ENCODE data around the gene CNOT1. TPM values are rescaled to one million over a fixed set of nuclear protein-coding genes. Genes with fewer than 3 reads are reported as not detected.

Gene CNOT1
- total RNA-seq, 1 experiment from 2014 or later: 328 TPM

GRCh38 chr16:58654560-58655214 is 25.1 kb upstream of the CNOT1 start:
- no CpG with 5 or more reads among the region's 7 CpGs for whole genome bisulfite sequencing (ENCODE audit: extremely low coverage, insufficient read length, low lambda C conversion rate)
- no peak overlapping the region for H2BK15ac ChIP-seq (ENCODE audit: low read depth, low read length)

More at GRCh38 chr16:58654560-58655214, 25.1 kb upstream of the CNOT1 start:
- no peak overlapping the region for H2AFZ ChIP-seq (ENCODE audit: low read length)
- H2BK5ac ChIP-seq (ENCODE audit: insufficient read length, low read length): no peak overlapping the region
- H3K36me3 Mint-ChIP-seq (ENCODE audit: insufficient read depth in 1 of 3, low read depth in 3 of 3): no peaks in the 10 kb centered on the region
- H3K4me3 Mint-ChIP-seq: no peak overlapping the region
- no peak overlapping the region for H4K91ac ChIP-seq (ENCODE audit: insufficient read length, low read depth, low read length)
- H2BK120ac ChIP-seq (ENCODE audit: low read depth, low read length, poor library complexity, severe bottlenecking): no peak overlapping the region
- no peak overlapping the region for H3K56ac ChIP-seq (ENCODE audit: insufficient read length, low read depth, low read length)
- H3K23me2 ChIP-seq (ENCODE audit: insufficient read length, low read depth, low read length, poor library complexity, severe bottlenecking): no peaks in the 10 kb centered on the region
- H4K20me1 ChIP-seq (ENCODE audit: control insufficient read depth, insufficient read depth, insufficient read length): no peaks in the 10 kb centered on the region
- H3K4me1 ChIP-seq (ENCODE audit: insufficient read depth, low read length): no peaks in the 10 kb centered on the region
- H2BK12ac ChIP-seq (ENCODE audit: insufficient read length, low read depth, low read length): no peak overlapping the region
- H3K79me2 ChIP-seq (ENCODE audit: insufficient read depth, low read length): no peaks in the 10 kb centered on the region
- H3K18ac ChIP-seq (ENCODE audit: insufficient read length, low read depth, low read length): no peak overlapping the region
- no peaks in the 10 kb centered on the region for H3K79me1 ChIP-seq (ENCODE audit: insufficient read depth, low read depth, low read length, poor library complexity, severe bottlenecking)
- H3K27me3 Mint-ChIP-seq (ENCODE audit: low read depth): peaks cover 14% of the 10 kb centered on the region
- H4K5ac ChIP-seq (ENCODE audit: insufficient read length, low read depth, low read length): no peak overlapping the region
- H3K27me3 ChIP-seq (ENCODE audit: insufficient read depth, low read length): no peaks in the 10 kb centered on the region; the same call in 1 of the 2 replicates
- H3K9ac ChIP-seq (ENCODE audit: extremely low read depth, insufficient read length, low read length): no peak overlapping the region
- H3K14ac ChIP-seq (ENCODE audit: insufficient read depth, low read length): no peak overlapping the region; the same call in 1 of the 2 replicates
- H3K4ac ChIP-seq (ENCODE audit: low read depth, low read length): no peak overlapping the region
- H3T11ph ChIP-seq (ENCODE audit: low read length): no peak overlapping the region
- H3K9me3 Mint-ChIP-seq: no peaks in the 10 kb centered on the region
- TF ChIP-seq CTCF (conservative IDR thresholded peaks at IDR 0.05): no peak
- H2AK5ac ChIP-seq (ENCODE audit: insufficient read length, low read length): no peak overlapping the region
- H3K27ac ChIP-seq (ENCODE audit: insufficient read length, low read depth, low read length): no peak overlapping the region
- no peak for DNase-seq
- no peak overlapping the region for H3K23ac ChIP-seq (ENCODE audit: insufficient read length, low read depth, low read length)
- H3K27ac Mint-ChIP-seq: no peak overlapping the region
- H4K8ac ChIP-seq (replicated peaks; ENCODE audit: insufficient read length, low read depth, low read length): no peak overlapping the region
- no peaks in the 10 kb centered on the region for H3K9me3 ChIP-seq (ENCODE audit: control insufficient read depth, low read depth, low read length)
- no peak overlapping the region for H3K4me2 ChIP-seq (ENCODE audit: insufficient read depth, insufficient read length, low read length)
- peaks cover 12 to 21% of the 10 kb centered on the region in 2 experiments; a peak in 3 of 4 replicates for H3K4me1 Mint-ChIP-seq
- H2BK20ac ChIP-seq (ENCODE audit: low read depth, low read length, poor library complexity, severe bottlenecking): no peak overlapping the region

Data from H9 (cell line).